Measurements from ENCODE around the gene ZBED6.
A peak's percentile ranks its signal among the peaks of the same experiment; 100 is the strongest.
"Not testable (repeated sequence)": the region's sequence is repeated elsewhere in the genome, so short reads cannot be mapped to it uniquely, and the experiment has no call there.

Gene ZBED6, protein sequence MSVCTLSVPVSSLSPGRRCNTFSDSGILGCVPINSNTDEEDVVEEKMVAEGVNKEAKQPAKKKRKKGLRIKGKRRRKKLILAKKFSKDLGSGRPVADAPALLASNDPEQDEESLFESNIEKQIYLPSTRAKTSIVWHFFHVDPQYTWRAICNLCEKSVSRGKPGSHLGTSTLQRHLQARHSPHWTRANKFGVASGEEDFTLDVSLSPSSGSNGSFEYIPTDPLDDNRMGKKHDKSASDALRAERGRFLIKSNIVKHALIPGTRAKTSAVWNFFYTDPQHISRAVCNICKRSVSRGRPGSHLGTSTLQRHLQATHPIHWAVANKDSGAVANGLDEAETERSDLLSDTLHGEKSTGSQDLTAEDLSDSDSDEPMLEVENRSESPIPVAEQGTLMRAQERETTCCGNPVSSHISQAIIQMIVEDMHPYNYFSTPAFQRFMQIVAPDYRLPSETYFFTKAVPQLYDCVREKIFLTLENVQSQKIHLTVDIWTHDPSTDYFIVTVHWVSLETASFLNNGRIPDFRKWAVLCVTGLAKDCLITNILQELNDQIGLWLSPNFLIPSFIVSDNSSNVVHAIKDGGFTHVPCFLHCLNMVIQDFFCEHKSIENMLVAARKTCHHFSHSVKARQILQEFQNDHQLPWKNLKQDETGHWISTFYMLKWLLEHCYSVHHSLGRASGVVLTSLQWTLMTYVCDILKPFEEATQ (N-terminal part only)

DNA sequence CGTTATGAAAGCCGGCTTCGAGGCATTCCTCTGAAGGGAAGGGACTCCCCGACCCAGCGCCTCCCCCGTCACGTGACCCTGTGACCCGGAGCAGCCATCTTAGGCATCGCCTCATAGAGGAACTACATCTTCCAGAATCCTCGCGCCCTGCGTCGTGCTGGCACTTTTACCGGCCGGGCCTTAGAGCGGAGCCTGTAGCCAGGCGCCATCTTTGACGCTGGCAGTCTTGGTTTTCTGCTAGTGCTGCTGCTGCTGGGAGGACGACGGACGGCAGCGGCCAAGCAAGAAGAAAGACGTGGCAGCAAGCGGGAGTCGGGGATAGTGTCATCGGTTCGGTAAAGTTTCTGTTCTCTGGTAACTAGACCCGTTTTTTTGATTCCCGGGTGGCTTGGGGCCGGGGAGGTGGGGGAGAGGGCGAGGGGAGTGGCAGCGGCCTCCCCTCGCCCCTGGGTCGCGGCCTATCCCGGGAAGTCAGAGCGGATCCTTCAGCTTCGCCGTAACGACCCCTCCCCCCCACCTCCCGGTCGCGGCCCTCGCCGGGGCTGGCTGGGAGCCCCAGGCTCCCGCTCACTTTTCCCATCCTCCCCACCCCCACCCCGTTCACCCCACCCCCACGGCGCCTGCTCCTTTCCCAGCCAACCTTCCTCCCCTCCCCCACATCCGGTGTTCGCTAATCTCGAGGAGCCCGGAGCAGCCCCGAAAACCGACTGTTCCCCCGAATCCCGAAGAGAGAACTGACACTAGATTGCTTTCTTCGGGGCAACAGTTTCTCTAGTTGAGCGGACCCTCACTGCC lies at the start of gene ZBED6, which contains the start of gene ZC3H11A:
ZBED6 (plus strand) TSS at position 183 of the 795 bp plus-strand sequence. CDS start 1,900 bp downstream, outside the sequence.
ZC3H11A (plus strand) TSS at position 183 of the 795 bp plus-strand sequence. CDS start 21,448 bp downstream, outside the sequence.
- peak; percentile 96 for DNase-seq (ENCODE audit: low read depth)

DNA sequence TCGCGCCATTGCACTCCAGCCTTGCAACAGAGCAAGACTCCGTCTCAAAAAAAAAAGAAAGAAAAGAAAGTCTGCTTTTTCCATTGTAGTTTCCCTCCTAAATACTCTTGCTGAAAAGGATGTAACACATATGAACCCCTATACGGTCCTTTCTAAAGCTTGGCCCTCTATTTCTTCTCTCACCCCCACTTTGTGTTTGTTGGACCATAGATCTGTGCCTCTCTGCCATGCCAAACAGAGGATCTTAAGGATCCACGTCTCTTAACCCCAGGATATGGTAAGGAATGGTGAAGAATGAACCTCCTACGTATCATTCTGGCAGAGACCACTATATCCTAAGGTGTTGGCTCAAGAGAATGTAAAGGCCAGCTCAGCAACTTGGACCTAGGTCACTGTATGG lies 49.1 kb upstream of the ZBED6 start:
- no peak for DNase-seq (ENCODE audit: low read depth)

DNA sequence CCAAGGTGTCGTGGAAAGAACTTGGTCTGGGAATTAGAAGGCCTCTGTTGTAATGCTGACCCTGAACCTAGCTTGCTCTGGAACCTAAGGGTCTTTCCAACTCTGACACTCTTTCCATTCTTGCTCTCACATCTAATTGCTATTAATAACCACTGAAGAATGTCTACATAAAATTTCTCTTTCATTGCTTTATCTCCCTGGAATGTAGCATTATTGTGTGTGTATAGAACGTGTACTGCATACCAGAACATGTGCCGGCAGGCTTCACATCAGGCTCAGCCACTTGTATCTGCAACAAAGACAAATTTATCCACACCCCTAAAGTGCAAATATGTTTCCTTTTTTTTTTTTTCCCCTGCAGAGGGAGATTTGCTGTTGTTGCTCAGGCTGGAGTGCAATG lies 44.4 kb upstream of the ZBED6 start:
- DNase-seq (ENCODE audit: low read depth): no peak

DNA sequence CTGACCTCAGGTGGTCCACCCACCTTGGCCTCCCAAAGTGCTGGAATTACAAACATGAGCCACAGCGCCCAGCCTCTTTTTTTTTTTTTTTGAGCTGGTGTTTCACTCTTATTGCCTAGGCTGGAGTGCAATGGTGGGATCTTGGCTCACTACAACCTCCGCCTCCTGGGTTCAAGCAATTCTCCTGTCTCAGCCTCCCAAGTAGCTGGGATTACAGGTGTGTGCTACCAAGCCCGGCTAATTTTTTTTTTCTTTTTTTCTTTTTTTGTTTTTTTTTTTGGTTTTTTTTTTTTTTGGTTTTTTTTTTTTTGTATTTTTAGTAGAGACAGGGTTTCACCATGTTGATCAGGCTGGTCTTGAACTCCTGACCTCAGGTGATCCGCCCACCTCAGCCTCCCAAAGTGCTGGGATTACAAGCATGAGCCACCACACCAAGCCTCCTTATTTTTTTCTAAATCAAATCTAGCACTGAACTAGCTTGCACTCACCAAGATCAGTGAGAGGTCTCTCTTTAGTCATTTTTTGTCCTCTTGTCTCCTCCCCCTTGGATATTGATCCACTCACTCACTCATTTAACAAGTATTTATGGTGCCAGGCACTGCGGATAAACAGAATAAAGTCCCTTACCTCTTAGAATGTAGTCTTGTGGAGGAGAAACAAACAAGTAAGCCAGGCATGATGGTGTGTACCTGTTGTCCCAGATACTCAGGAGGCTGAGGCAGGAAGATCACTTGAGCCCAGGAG lies 43.6 kb upstream of the ZBED6 start:
- not testable (repeated sequence) for DNase-seq (ENCODE audit: low read depth)

DNA sequence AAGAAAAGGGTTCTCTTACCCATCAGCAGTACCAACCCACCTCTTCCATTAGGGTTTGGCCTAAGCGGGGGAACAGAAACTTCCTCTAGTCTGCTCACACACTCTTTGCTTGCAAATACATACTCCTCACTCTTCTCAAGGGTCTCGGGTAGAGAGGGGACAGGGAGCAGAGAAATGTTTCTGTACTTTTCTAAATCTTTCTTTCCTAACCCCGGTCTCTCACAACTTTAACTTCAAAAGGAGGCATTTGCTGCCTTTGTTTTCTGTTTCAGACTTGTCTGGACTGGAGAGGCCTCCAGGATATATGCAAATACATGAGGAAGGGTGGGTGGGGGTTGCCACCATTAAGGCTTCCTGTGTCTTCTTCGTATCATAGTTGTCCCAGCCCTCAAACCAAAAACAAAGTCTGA lies 41.0 kb upstream of the ZBED6 start:
- DNase-seq (ENCODE audit: low read depth): no peak

DNA sequence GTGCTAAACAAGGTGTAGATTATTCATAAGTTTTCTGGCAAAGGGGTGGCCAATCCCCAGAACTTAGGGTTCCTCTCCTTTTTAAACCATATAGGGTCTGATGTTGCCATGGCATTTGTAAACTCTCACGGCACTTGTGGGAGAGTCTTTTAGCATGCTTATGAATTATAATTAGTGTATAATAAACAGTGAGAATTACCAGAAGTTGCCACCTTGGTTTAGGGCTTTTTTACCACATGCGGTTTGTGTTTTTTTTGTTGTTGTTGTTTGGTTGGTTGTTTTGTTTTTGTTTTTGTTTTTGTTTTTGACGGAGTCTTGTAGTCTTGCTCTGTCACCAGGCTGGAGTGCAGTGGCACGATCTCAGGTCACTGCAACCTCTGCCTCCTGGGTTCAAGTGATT lies 39.4 kb upstream of the ZBED6 start:
- no peak for DNase-seq (ENCODE audit: low read depth)

DNA sequence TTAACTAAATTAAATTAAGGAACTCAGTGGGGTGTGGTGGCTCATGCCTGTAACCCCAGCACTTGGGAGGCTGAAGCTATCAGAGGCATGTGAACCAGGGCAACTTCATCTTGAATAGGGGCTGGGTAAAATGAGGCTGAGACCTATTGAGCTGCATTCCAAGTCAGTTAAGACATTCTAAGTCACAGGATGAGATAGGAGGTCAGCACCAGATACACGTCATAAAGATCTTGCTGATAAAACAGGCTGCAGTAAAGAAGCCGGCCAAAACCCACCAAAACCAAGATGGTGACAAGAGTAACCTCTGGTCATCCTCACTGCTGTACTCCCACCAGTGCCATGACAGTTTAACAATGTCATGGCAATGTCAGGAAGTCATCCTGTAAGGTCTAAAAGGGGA lies 36.7 kb upstream of the ZBED6 start:
- DNase-seq (ENCODE audit: low read depth): not testable (repeated sequence)

DNA sequence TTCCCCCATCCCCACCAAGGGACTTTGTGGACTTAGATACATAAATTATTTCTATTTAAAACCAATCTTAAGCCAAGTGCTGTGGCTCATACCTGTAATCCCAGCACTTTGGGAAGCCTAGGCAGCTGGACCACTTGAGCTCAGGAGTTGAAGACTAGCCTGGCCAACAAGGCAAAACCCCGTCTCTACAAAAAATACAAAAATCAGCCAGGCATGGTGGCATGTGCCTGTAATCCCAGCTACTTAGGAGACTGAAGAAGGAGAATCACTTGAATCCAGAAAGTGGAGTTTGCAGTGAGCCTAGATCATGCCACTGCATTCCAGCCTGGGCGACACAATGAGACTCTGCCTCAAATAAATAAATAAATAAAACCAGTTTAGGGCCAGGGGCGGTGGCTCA lies 34.9 kb upstream of the ZBED6 start:
- DNase-seq (ENCODE audit: low read depth): no peak

DNA sequence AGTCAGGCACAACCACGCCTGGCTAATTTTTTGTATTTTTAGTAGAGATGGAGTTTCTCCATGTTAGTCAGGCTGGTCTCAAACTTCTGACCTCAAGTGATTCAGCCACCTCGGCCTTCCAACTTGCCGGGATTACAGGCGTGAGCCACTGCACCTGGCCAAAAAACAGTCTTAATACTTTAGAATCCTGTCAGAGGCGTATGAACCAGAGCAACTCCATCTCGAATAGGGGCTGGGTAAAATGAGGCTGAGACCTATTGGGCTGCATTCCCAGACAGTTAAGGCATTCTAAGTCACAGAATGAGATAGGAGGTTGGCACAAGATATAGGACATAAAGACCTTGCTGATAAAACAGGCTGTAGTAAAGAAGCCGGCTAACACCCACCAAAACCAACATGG lies 33.5 kb upstream of the ZBED6 start:
- DNase-seq (ENCODE audit: low read depth): not testable (repeated sequence)

DNA sequence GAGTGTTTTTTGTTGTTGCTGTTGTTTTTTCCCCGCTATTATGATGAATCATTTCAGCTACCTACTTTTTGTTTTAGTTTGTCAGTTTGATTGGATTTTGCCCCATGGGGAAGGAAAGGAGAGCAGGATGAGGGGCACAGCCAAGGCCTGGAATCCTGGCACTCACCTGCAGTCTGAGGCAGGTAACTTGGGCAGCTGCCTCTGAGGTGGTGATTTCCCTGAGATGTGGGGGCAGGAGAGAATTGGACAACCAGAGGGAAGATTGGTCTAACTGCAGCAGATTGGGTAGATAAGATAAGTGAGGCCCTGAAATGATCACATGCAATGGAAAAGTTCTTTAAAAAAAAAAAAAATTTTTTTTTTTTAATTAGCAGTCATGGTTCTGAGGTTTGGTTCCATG lies 31.9 kb upstream of the ZBED6 start:
- DNase-seq (ENCODE audit: low read depth): no peak

DNA sequence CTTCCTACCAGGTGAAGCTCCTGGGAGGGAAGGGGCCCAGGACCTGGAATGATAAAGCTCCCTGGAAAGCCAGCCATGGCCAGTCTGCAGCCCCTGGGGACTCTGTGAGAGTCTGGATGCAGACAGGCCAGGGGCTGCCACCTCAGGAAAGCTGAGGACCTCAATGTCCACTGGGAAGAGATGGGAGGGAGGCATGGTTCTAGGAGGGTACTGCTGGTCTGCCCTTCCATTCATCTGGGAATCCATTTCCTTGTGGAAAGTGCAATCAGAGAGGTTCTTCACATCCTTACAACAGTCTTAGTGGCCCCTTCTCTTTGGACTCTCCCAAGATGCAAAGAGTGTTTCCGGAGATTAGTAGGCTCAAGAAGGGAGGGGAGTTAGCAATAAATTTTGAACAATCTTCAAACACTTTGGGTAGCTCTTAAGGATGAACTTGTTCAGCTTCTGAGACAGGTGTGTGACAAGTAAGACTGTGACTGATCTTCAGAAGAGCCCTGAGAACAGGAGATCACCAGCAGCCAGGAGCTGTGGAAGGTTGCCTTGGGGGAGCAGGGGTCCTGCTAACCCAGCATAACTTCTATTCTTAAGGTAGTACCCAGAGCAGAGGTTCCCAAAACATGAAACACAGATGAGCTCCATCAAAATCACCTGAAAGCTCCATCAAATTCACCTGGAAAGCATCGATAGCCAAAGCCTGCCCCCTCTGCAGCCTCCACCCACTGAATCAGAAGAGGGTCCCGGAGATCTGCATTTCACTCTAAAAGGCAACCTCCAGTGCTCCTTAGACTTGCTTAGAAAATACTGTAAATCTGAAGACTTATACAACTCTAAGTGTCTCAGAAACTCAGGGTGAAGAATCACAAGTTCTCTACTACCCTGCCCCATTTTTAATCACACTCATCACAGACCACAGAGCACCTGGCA lies 31.1 kb upstream of the ZBED6 start:
- DNase-seq (ENCODE audit: low read depth): no peak

DNA sequence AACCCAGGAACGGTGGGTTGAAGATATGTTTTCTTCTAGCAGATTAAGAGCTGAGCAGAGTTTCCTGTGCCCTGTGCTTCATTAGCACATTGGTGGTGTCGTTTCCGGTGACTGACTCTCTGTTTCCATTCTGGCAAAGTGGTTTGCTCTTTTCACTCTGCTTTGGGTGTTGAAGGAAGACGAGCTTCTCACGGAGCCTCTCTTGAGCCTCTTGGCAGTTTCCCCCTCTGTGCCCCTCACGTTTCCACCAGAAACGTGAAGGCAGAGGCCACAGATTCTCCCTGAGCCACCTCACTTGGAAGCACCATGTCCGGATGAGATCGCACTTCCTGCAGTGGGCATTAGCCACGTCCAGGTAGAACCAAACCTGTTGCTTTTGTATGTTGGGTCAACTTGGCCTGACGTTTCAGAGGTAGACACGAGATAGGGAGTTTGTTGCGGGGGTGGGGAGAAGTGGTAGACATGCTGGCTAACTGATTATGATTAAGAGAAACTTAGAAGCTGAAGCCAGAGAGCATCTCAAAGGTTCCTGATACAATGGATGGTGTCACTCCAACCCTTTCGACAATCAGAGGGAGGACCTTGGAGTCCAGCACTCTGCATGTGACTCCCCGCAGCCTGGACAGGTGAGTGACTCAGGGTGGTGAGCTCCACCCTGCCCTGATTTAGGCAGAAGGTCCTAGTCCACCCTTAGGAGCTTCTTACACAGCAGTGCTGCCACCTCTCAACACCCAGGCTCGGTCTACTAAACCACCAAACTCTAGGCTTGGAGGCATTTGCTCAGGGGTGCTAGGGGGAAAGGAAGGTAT lies 30.2 kb upstream of the ZBED6 start, which contains the start of gene LAX1:
LAX1 (plus strand) TSS at position 155 of the 809 bp plus-strand sequence; CDS start at position 538, 383 bp downstream.
- peak; percentile 77 for DNase-seq (ENCODE audit: low read depth)

DNA sequence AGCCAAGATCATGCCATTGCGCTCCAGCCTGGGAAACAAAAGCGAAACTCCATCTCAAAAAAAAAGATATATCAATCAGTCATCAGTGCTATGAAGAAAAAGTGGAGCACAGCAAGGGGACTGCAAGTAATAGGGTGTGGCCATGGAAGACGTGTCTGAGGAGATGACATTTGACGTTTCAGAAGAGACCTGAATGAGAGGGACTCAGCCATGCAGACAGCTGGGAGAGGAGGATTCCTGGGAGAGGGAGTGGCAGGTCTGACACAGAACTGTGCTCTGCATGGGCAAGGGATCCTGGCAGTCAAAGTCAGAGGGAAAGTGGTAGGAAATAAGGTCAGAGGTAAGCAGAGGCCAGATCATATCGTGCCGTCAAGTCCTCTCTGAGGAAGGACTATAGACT lies 27.2 kb upstream of the ZBED6 start:
- DNase-seq (ENCODE audit: low read depth): no peak

DNA sequence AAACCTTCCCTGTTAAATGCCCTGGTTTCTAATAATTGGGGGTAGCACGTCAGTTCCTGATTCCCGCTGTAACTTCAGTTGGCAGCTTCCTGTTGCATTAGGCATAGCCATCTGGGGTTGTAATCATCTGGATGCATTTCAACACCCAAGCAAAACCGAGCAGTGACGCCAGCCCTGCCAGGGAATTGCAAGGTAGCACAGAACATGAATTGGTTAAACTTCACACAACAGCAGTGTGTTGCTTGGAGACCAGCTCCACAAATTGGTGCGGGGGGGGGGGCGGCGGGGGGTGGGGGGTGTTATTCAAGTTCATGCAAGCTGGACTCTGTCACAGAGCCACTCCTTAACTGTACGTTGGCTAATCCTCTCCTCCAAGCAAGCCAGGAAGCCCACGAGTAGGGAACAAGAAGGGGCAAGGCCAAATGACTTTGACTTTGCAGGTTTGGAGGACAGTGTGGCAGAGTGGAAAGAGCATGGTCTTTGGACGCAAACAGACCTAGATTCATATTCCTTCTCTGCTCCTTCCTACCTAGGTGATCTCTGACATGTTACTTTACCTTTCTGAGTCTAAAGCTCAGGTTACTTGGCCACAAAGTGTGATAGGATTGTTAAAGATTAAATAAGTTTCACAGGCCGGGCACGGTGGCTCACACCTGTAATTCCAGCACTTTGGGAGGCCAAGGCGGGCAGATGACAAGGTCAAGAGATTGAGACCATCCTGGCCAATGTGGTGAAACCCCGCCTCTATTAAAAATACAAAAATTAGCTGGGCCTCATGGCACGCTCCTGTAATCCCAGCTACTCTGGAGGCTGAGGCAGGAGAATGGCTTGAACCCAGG lies 25.7 kb upstream of the ZBED6 start:
- no peak for DNase-seq (ENCODE audit: low read depth)

DNA sequence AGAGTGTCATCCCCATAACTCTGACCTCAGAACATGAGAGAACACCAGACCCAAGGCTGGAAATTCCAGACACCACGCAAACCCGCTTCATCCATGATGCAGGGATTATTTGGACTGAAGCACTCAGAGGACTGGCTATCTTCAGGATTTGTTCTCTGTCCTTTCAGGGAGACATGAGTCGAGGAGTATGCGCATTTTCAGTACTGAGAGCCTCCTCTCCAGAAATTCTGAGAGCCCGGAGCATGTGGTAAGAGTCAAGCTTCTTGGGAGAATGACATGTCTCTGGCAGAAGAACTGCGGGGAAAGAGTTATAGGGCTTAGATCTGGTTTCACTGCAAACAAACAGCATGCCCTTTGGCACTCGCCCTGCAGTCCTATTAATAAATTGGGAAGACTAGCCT lies 23.5 kb upstream of the ZBED6 start:
- DNase-seq (ENCODE audit: low read depth): no peak

DNA sequence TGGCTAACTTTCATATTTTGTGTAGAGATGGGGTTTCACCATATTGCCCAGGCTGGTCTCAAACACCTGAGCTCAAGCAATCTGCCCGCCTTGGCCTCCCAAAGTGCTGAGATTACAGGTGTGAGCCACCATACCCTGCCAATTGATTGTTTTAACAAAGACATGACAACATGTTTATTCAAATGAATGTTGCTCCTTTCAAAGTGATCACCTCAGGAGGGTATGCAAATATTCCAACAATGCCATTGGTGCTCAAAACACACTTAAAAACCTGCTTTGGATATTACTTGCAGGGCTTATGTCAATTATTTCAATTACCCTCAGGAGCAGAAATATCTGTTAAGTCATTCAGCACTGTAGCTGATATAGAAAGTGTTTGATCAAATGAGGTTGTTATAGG lies 22.6 kb upstream of the ZBED6 start:
- no peak for DNase-seq (ENCODE audit: low read depth)

DNA sequence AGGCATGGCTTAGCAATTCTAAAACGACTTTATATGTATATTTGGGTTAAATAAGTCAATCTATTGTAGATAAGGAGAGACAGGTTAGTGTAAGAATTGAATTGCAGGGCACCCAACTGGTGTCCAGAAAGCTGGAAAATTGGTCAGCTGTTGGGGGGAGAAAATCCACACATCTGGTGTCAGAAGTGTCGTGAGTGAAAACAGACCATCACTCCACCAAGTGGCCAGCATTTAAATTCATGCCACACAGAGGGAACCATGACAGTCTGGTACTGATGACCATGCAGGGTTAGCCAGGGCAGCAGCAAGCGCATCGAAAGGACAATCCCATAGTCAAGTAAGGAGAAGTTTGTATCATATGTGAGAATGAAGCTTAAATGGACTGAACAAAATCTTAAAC lies 18.8 kb upstream of the ZBED6 start:
- DNase-seq (ENCODE audit: low read depth): no peak

DNA sequence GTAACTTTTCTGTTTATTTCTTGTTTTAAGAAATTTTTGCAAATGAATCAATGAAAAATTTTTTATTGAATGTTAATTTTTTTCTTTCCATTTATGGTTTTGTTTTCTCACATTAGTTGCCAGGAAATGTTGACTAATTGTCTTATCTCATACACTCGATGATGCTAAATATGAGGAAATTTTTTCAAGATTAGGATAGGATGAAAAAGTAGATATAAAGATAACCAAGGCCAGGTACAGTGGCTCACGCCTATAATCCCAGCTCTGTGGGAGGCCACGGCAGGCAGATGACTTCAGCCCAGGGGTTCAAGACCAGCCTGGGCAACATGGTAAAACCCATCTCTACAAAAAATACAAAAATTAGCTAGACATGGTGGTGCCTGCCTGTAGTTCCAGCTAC lies 17.8 kb upstream of the ZBED6 start:
- no peak for DNase-seq (ENCODE audit: low read depth)

DNA sequence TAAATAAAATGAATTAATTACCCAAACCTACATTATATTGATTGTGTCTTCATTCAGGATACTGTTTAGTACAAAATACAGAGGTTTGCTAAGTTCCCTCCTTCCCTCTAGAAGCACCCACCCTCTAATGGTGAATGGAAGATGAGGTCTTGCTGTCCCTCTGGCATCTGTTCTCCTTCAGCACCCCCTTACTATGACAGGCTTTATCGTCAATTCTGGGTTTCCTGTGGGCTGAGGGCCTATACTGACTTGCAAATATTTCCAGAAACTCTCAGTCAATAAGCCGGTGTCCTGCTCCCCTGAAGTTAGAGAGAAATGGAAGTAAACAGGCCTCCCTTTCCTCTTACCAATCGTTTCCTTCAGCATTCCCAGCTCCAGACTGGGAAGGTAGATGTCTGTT lies 17.3 kb upstream of the ZBED6 start:
- DNase-seq (ENCODE audit: low read depth): no peak
